ENCODE results near the gene DDRGK1. TPM values are rescaled to one million over a fixed set of nuclear protein-coding genes. Genes with fewer than 3 reads are reported as not detected.
A peak's percentile ranks its signal among the peaks of the same experiment; 100 is the strongest.
"Not testable (repeated sequence)": the region's sequence is repeated elsewhere in the genome, so short reads cannot be mapped to it uniquely, and the experiment has no call there.

Gene DDRGK1
- total and polyA plus RNA-seq, 3 experiments from 2014 or later, result 58.1 to 77.9 (median 75.3) TPM

GRCh38 chr20:3192226-3193015 lies 12.1 kb downstream of the DDRGK1 start:
- Mint-ChIP-seq H3K36me3 (peaks cover 17 to 84% (median 17%) of the 10 kb centered on the region in 3 donors), H3K9me3 (no peaks in the 10 kb centered on the region), H3K4me3 (no peak overlapping the region), H3K4me1 (peaks cover 1 to 10% (median 3%) of the 10 kb centered on the region in 3 donors), H3K27me3 (no peaks in the 10 kb centered on the region), H3K27ac (peak overlapping the region in 3 of 8 donors; percentile 40 to 79 (median 55))
- no peak overlapping the region for H3K27ac ChIP-seq (ENCODE audit: low read depth, low read length)
- DNase-seq, result peak in 1 of 5 donors; percentile 38
- H3K4me3 ChIP-seq (ENCODE audit: low read length), result no peak overlapping the region
- H3K27me3 ChIP-seq (ENCODE audit: insufficient read depth, low read length, poor library complexity, severe bottlenecking), result no peaks in the 10 kb centered on the region
- no peaks in the 10 kb centered on the region for H3K9me3 ChIP-seq (ENCODE audit: low read length)
- CTCF ChIA-PET, result interaction anchor here (1.0 kb wide), 1 partner anchor 16 kb away, joined by 4 read pairs; no protein-coding TSS in a partner anchor
- peaks cover 27% of the 10 kb centered on the region for H3K36me3 ChIP-seq (ENCODE audit: insufficient read depth, low read length)
- POLR2A ChIA-PET, result no interaction called here
- H3K4me1 ChIP-seq (ENCODE audit: insufficient read depth, low read length), result no peaks in the 10 kb centered on the region

GRCh38 chr20:3190681-3191111 lies 13.8 kb downstream of the DDRGK1 start:
- peaks cover 27% of the 10 kb centered on the region for H3K36me3 ChIP-seq (ENCODE audit: insufficient read depth, low read length)
- DNase-seq, result peak in 1 of 5 donors; percentile 38
- no peaks in the 10 kb centered on the region for H3K9me3 Mint-ChIP-seq
- no peaks in the 10 kb centered on the region for H3K9me3 ChIP-seq (ENCODE audit: low read length)
- POLR2A ChIA-PET, result no interaction called here
- CTCF ChIA-PET, result no interaction called here
- peaks cover 0 to 8% (median 1%) of the 10 kb centered on the region in 3 donors for H3K4me1 Mint-ChIP-seq
- H3K4me3 ChIP-seq (ENCODE audit: low read length), result no peak overlapping the region
- H3K36me3 Mint-ChIP-seq, result peaks cover 13 to 71% (median 14%) of the 10 kb centered on the region in 3 donors
- H3K27ac Mint-ChIP-seq, result no peak overlapping the region
- no peaks in the 10 kb centered on the region for H3K27me3 Mint-ChIP-seq
- H3K27ac ChIP-seq (ENCODE audit: low read depth, low read length), result no peak overlapping the region
- H3K4me3 Mint-ChIP-seq, result no peak overlapping the region
- H3K4me1 ChIP-seq (ENCODE audit: insufficient read depth, low read length), result no peaks in the 10 kb centered on the region
- H3K27me3 ChIP-seq (ENCODE audit: insufficient read depth, low read length, poor library complexity, severe bottlenecking), result no peaks in the 10 kb centered on the region

- CTCF ChIA-PET, result no interaction called here
- POLR2A ChIA-PET, result no interaction called here
- Histone ChIP-seq H3K4me1 (ENCODE audit: insufficient read depth, low read length) (no peaks in the 10 kb centered on the region), H3K27ac (ENCODE audit: low read depth, low read length) (no peak overlapping the region), H3K27me3 (ENCODE audit: insufficient read depth, low read length, poor library complexity, severe bottlenecking) (no peaks in the 10 kb centered on the region), H3K4me3 (ENCODE audit: low read length) (no peak overlapping the region), H3K36me3 (ENCODE audit: insufficient read depth, low read length) (peaks cover 20% of the 10 kb centered on the region), H3K9me3 (ENCODE audit: low read length) (no peaks in the 10 kb centered on the region)
- DNase-seq, result peak in 1 of 5 donors; percentile 12
- H3K27me3 Mint-ChIP-seq, result no peaks in the 10 kb centered on the region
- H3K4me3 Mint-ChIP-seq, result no peak overlapping the region
- H3K9me3 Mint-ChIP-seq, result no peaks in the 10 kb centered on the region
- peaks cover 0 to 5% (median 0%) of the 10 kb centered on the region in 3 donors for H3K4me1 Mint-ChIP-seq
- peaks cover 8 to 60% (median 11%) of the 10 kb centered on the region in 3 donors for H3K36me3 Mint-ChIP-seq
- H3K27ac Mint-ChIP-seq, result peak overlapping the region in 3 of 8 donors; percentile 26 to 54 (median 38)
Measured at GRCh38 chr20:3189561-3190131, 14.8 kb downstream of the DDRGK1 start.

GRCh38 chr20:3188823-3189413 lies 15.6 kb downstream of the DDRGK1 start:
- H3K4me3 Mint-ChIP-seq, result no peak overlapping the region
- H3K36me3 ChIP-seq (ENCODE audit: insufficient read depth, low read length), result peaks cover 13% of the 10 kb centered on the region
- H3K4me3 ChIP-seq (ENCODE audit: low read length), result no peak overlapping the region
- H3K4me1 Mint-ChIP-seq, result peaks cover 0 to 5% (median 0%) of the 10 kb centered on the region in 3 donors
- peak overlapping the region in 1 of 8 donors; percentile 66 for H3K27ac Mint-ChIP-seq
- peaks cover 8 to 53% (median 11%) of the 10 kb centered on the region in 3 donors for H3K36me3 Mint-ChIP-seq
- CTCF ChIA-PET, result no interaction called here
- no peaks in the 10 kb centered on the region for H3K9me3 ChIP-seq (ENCODE audit: low read length)
- no peak overlapping the region for H3K27ac ChIP-seq (ENCODE audit: low read depth, low read length)
- no peaks in the 10 kb centered on the region for H3K9me3 Mint-ChIP-seq
- POLR2A ChIA-PET, result no interaction called here
- peak in 1 of 5 donors; percentile 9 for DNase-seq
- H3K4me1 ChIP-seq (ENCODE audit: insufficient read depth, low read length), result no peaks in the 10 kb centered on the region
- no peaks in the 10 kb centered on the region for H3K27me3 ChIP-seq (ENCODE audit: insufficient read depth, low read length, poor library complexity, severe bottlenecking)
- H3K27me3 Mint-ChIP-seq, result no peaks in the 10 kb centered on the region

- H3K27me3 Mint-ChIP-seq; H3K27me3 ChIP-seq (ENCODE audit: insufficient read depth, low read length, poor library complexity, severe bottlenecking); H3K27ac ChIP-seq (ENCODE audit: low read depth, low read length); H3K4me1 Mint-ChIP-seq; H3K4me3 Mint-ChIP-seq; H3K4me1 ChIP-seq (ENCODE audit: insufficient read depth, low read length); H3K9me3 ChIP-seq (ENCODE audit: low read length); H3K9me3 Mint-ChIP-seq; H3K4me3 ChIP-seq (ENCODE audit: low read length); POLR2A ChIA-PET: not testable (repeated sequence)
- peaks cover 12% of the 10 kb centered on the region for H3K36me3 ChIP-seq (ENCODE audit: insufficient read depth, low read length)
- Mint-ChIP-seq H3K36me3 (peaks cover 8 to 44% (median 11%) of the 10 kb centered on the region in 3 donors), H3K27ac (peak overlapping the region in 1 of 8 donors; percentile 80)
- CTCF ChIA-PET, result interaction anchor here (1.5 kb wide), 1 partner anchor 15 kb away, joined by 3 read pairs; no protein-coding TSS in a partner anchor
- DNase-seq, result peak in 1 of 5 donors; percentile 30
Measured at GRCh38 chr20:3187861-3188260, 16.6 kb downstream of the DDRGK1 start.

- H3K4me1 Mint-ChIP-seq, result no peaks in the 10 kb centered on the region
- H3K4me3 Mint-ChIP-seq, result no peak overlapping the region
- no peaks in the 10 kb centered on the region for H3K9me3 ChIP-seq (ENCODE audit: low read length)
- H3K36me3 Mint-ChIP-seq, result peaks cover 0 to 6% (median 0%) of the 10 kb centered on the region in 3 donors
- H3K9me3 Mint-ChIP-seq, result no peaks in the 10 kb centered on the region
- H3K27ac ChIP-seq (ENCODE audit: low read depth, low read length), result no peak overlapping the region
- CTCF ChIA-PET, result no interaction called here
- no peaks in the 10 kb centered on the region for H3K27me3 Mint-ChIP-seq
- no peaks in the 10 kb centered on the region for H3K36me3 ChIP-seq (ENCODE audit: insufficient read depth, low read length)
- peak in 1 of 5 donors; percentile 19 for DNase-seq
- no peaks in the 10 kb centered on the region for H3K4me1 ChIP-seq (ENCODE audit: insufficient read depth, low read length)
- H3K4me3 ChIP-seq (ENCODE audit: low read length), result no peak overlapping the region
- POLR2A ChIA-PET, result no interaction called here
- H3K27ac Mint-ChIP-seq, result peak overlapping the region in 2 of 8 donors; percentile 51 to 91
- H3K27me3 ChIP-seq (ENCODE audit: insufficient read depth, low read length, poor library complexity, severe bottlenecking), result no peaks in the 10 kb centered on the region
Measured at GRCh38 chr20:3183896-3184612, 20.4 kb downstream of the DDRGK1 start.

GRCh38 chr20:3182429-3182828 lies 22.1 kb downstream of the DDRGK1 start:
- H3K36me3 ChIP-seq (ENCODE audit: insufficient read depth, low read length); H3K27me3 Mint-ChIP-seq; H3K4me3 ChIP-seq (ENCODE audit: low read length); H3K27ac Mint-ChIP-seq; H3K4me1 ChIP-seq (ENCODE audit: insufficient read depth, low read length); H3K27me3 ChIP-seq (ENCODE audit: insufficient read depth, low read length, poor library complexity, severe bottlenecking); H3K9me3 Mint-ChIP-seq; H3K27ac ChIP-seq (ENCODE audit: low read depth, low read length); POLR2A ChIA-PET; CTCF ChIA-PET; H3K4me1 Mint-ChIP-seq; H3K36me3 Mint-ChIP-seq; H3K9me3 ChIP-seq (ENCODE audit: low read length); H3K4me3 Mint-ChIP-seq; DNase-seq: not testable (repeated sequence)
